ENCODE data around the gene LIN37.

LIN37 gene

DNA sequence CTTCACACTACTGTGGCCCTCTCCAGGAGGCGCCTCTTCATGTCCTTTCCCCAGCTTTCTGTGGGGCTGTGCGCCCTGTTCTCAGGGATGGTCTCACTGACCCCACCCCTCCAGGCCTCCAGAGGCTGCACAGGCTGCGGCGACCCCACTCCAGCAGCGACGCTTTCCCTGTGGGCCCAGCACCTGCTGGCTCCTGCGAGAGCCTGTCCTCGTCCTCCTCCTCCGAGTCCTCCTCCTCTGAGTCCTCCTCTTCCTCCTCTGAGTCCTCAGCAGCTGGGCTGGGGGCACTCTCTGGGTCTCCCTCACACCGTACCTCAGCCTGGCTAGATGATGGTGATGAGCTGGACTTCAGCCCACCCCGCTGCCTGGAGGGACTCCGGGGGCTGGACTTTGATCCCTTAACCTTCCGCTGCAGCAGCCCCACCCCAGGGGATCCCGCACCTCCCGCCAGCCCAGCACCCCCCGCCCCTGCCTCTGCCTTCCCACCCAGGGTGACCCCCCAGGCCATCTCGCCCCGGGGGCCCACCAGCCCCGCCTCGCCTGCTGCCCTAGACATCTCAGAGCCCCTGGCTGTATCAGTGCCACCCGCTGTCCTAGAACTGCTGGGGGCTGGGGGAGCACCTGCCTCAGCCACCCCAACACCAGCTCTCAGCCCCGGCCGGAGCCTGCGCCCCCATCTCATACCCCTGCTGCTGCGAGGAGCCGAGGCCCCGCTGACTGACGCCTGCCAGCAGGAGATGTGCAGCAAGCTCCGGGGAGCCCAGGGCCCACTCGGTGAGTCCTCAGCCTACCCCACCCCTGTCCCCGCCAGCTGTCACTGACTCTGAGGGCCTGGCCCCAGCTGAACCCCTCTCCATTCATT, 38.2 kb downstream of the LIN37 start:
- Histone ChIP-seq H4K8ac (ENCODE audit: low read length) (no peak overlapping the region), H2BK5ac (ENCODE audit: low read depth, low read length, poor library complexity, severe bottlenecking) (no peak overlapping the region), H2AK5ac (ENCODE audit: low read length, severe bottlenecking) (no peak overlapping the region), H3K4me3 (ENCODE audit: insufficient read depth in 1 of 2, low read depth in 1 of 2, low read length in 2 of 2) (no peak overlapping the region), H3K27me3 (ENCODE audit: control insufficient read depth in 1 of 2, insufficient read depth in 1 of 2, low read length in 2 of 2) (no peaks in the 10 kb centered on the region), H3K4me2 (ENCODE audit: low read length, poor library complexity, severe bottlenecking) (no peak overlapping the region), H3K9ac (ENCODE audit: low read length) (no peak overlapping the region), H3K27ac (ENCODE audit: low read length, poor library complexity, severe bottlenecking) (no peak overlapping the region), H2AFZ (ENCODE audit: low read depth, low read length) (no peak overlapping the region), H3K9me3 (ENCODE audit: control insufficient read depth, low read length) (no peaks in the 10 kb centered on the region), H2BK120ac (ENCODE audit: low read depth, low read length) (no peak overlapping the region), H3K23ac (ENCODE audit: low read length in 2 of 2) (no peak overlapping the region), H3K14ac (ENCODE audit: low read length in 2 of 2) (no peak overlapping the region), H2BK15ac (ENCODE audit: low read depth, poor library complexity, severe bottlenecking) (no peak overlapping the region), H3K4me1 (ENCODE audit: control insufficient read depth, insufficient read depth, low read depth, low read length) (peaks cover 16% of the 10 kb centered on the region), H4K91ac (ENCODE audit: low read length) (no peak overlapping the region), H3K4ac (ENCODE audit: low read depth in 1 of 2, low read length in 2 of 2) (no peak overlapping the region), H3K79me1 (replicated peaks; ENCODE audit: low read length, poor library complexity, severe bottlenecking) (peaks cover 2% of the 10 kb centered on the region), H3K18ac (ENCODE audit: low read depth in 1 of 2, low read length in 2 of 2) (no peak overlapping the region), H3K36me3 (ENCODE audit: control insufficient read depth in 1 of 2, insufficient read depth in 2 of 2, low read depth in 1 of 2, low read length in 2 of 2) (peaks cover 8 to 56% of the 10 kb centered on the region in 2 experiments), H2BK12ac (ENCODE audit: low read length in 2 of 2) (no peak overlapping the region)
- no peak for DNase-seq
- 98% methylated on average over 27 of the region's 31 CpGs for WGBS

- Histone ChIP-seq H3K79me1 (replicated peaks; ENCODE audit: low read length, poor library complexity, severe bottlenecking) (peaks cover 2% of the 10 kb centered on the region), H2AK5ac (ENCODE audit: low read length, severe bottlenecking) (no peak overlapping the region), H3K9ac (ENCODE audit: low read length) (no peak overlapping the region), H2AFZ (ENCODE audit: low read depth, low read length) (no peak overlapping the region), H2BK15ac (ENCODE audit: low read depth, poor library complexity, severe bottlenecking) (no peak overlapping the region), H4K8ac (ENCODE audit: low read length) (no peak overlapping the region), H2BK120ac (ENCODE audit: low read depth, low read length) (no peak overlapping the region), H3K14ac (ENCODE audit: low read length in 2 of 2) (no peak overlapping the region), H2BK12ac (ENCODE audit: low read length in 2 of 2) (no peak overlapping the region), H3K27me3 (ENCODE audit: control insufficient read depth in 1 of 2, insufficient read depth in 1 of 2, low read length in 2 of 2) (no peaks in the 10 kb centered on the region), H3K4ac (ENCODE audit: low read depth in 1 of 2, low read length in 2 of 2) (no peak overlapping the region), H3K4me3 (ENCODE audit: insufficient read depth in 1 of 2, low read depth in 1 of 2, low read length in 2 of 2) (no peak overlapping the region), H3K4me1 (ENCODE audit: control insufficient read depth, insufficient read depth, low read depth, low read length) (peaks cover 16% of the 10 kb centered on the region), H4K91ac (ENCODE audit: low read length) (no peak overlapping the region), H3K18ac (ENCODE audit: low read depth in 1 of 2, low read length in 2 of 2) (no peak overlapping the region), H3K4me2 (ENCODE audit: low read length, poor library complexity, severe bottlenecking) (no peak overlapping the region), H3K23ac (ENCODE audit: low read length in 2 of 2) (no peak overlapping the region), H3K9me3 (ENCODE audit: control insufficient read depth, low read length) (no peaks in the 10 kb centered on the region), H3K36me3 (ENCODE audit: control insufficient read depth in 1 of 2, insufficient read depth in 2 of 2, low read depth in 1 of 2, low read length in 2 of 2) (peaks cover 8 to 48% of the 10 kb centered on the region in 2 experiments), H3K27ac (ENCODE audit: low read length, poor library complexity, severe bottlenecking) (no peak overlapping the region), H2BK5ac (ENCODE audit: low read depth, low read length, poor library complexity, severe bottlenecking) (no peak overlapping the region)
- 97% methylated on average over 15 of the region's 15 CpGs for WGBS
- no peak for DNase-seq
Observed at GRCh38 chr19:35787227-35787799, 38.9 kb downstream of the LIN37 start.

GRCh38 chr19:35788205-35788960, 40.0 kb downstream of the LIN37 start:
- 90% methylated on average over 11 of the region's 12 CpGs for WGBS
- H4K91ac ChIP-seq (ENCODE audit: low read length), result no peak overlapping the region
- DNase-seq, result no peak

More at GRCh38 chr19:35788205-35788960, 40.0 kb downstream of the LIN37 start:
- Histone ChIP-seq H3K14ac (ENCODE audit: low read length in 2 of 2) (no peak overlapping the region), H3K9ac (ENCODE audit: low read length) (no peak overlapping the region), H3K18ac (ENCODE audit: low read depth in 1 of 2, low read length in 2 of 2) (no peak overlapping the region), H2BK5ac (ENCODE audit: low read depth, low read length, poor library complexity, severe bottlenecking) (no peak overlapping the region), H2BK15ac (ENCODE audit: low read depth, poor library complexity, severe bottlenecking) (no peak overlapping the region), H3K27ac (ENCODE audit: low read length, poor library complexity, severe bottlenecking) (no peak overlapping the region), H3K79me1 (replicated peaks; ENCODE audit: low read length, poor library complexity, severe bottlenecking) (peaks cover 2% of the 10 kb centered on the region), H3K4ac (ENCODE audit: low read depth in 1 of 2, low read length in 2 of 2) (no peak overlapping the region), H3K4me2 (ENCODE audit: low read length, poor library complexity, severe bottlenecking) (no peak overlapping the region), H3K27me3 (ENCODE audit: control insufficient read depth in 1 of 2, insufficient read depth in 1 of 2, low read length in 2 of 2) (no peaks in the 10 kb centered on the region), H3K23ac (ENCODE audit: low read length in 2 of 2) (no peak overlapping the region), H3K36me3 (ENCODE audit: control insufficient read depth in 1 of 2, insufficient read depth in 2 of 2, low read depth in 1 of 2, low read length in 2 of 2) (peaks cover 0 to 38% of the 10 kb centered on the region in 2 experiments), H2BK120ac (ENCODE audit: low read depth, low read length) (no peak overlapping the region), H2AFZ (ENCODE audit: low read depth, low read length) (no peak overlapping the region), H2BK12ac (ENCODE audit: low read length in 2 of 2) (no peak overlapping the region), H4K8ac (ENCODE audit: low read length) (no peak overlapping the region), H3K4me1 (ENCODE audit: control insufficient read depth, insufficient read depth, low read depth, low read length) (peaks cover 16% of the 10 kb centered on the region), H3K9me3 (ENCODE audit: control insufficient read depth, low read length) (no peaks in the 10 kb centered on the region), H3K4me3 (ENCODE audit: insufficient read depth in 1 of 2, low read depth in 1 of 2, low read length in 2 of 2) (no peak overlapping the region), H2AK5ac (ENCODE audit: low read length, severe bottlenecking) (no peak overlapping the region)

All from mesenchymal stem cell (in vitro differentiated cells and primary cell).